Psoas muscle (tissue), 8 donors: Measurements from ENCODE around the gene PHRF1. TPM values are rescaled to one million over a fixed set of nuclear protein-coding genes. Genes with fewer than 3 reads are reported as not detected.

Source experiments
- ATAC-seq, 4 donors: fragments of 200-7000 bp; cut with Tn5 transposase; one replicate each; pipeline ENCODE4 v1.9.1; 2020; ENCODE audit warnings: moderate library complexity in 3 of 4, mild to moderate bottlenecking in 2 of 4
- DNase-seq, 2 donors: peaks; one replicate each; pipeline ENCODE4 v3.0.0-alpha.2; 2020
- H3K27ac ChIP-seq: fragments of 200-600 bp; one replicate; pipeline ENCODE4 v1.8.0; 2022
- H3K27me3 ChIP-seq, 3 donors: fragments of 200-600 bp in 1 of 3; one replicate each; pipeline versions ENCODE4 v1.6.1 to v1.8.0; 2013 to 2022; ENCODE audit warnings: low read length in 2 of 3, mild to moderate bottlenecking in 2 of 3, moderate library complexity in 1 of 3; ENCODE audit not compliant: insufficient read depth in 3 of 3
- H3K36me3 ChIP-seq, 2 donors: fragments of 200-600 bp in 1 of 2; one replicate each; pipeline versions ENCODE4 v1.6.1 to v1.8.0; 2013 to 2022; ENCODE audit warnings: low read depth in 1 of 2, mild to moderate bottlenecking in 1 of 2, moderate library complexity in 1 of 2; ENCODE audit not compliant: insufficient read depth in 1 of 2
- H3K4me1 ChIP-seq: fragments of 200-600 bp; one replicate; pipeline ENCODE4 v1.8.0; 2022
- H3K4me3 ChIP-seq: fragments of 200-600 bp; one replicate; pipeline ENCODE4 v1.8.0; 2022; ENCODE audit warnings: mild to moderate bottlenecking
- H3K9me3 ChIP-seq: fragments of 200-600 bp; one replicate; pipeline ENCODE4 v1.8.0; 2022
- CTCF ChIP-seq: fragments of 200-600 bp; IDR thresholded peaks from one replicate; pipeline ENCODE4 v1.8.0; 2022; ENCODE audit warnings: antibody characterized with exemption
- WGBS, 3 donors: extraction: QIAGEN DNeasy Blood & Tissue Kit; methylation state at CpG; one replicate each; pipeline versions ENCODE4 v1.1.6 to v1.1.7; 2013; 5-methylcytosine and 5-hydroxymethylcytosine counted together
- intact Hi-C, 2 donors: fragments of 100-400 bp; cut with DNase I; formaldehyde crosslinking; loops; one replicate each; pipeline versions ENCODE4 v1.11.0 to v1.14.2; 2022
- polyA plus RNA-seq, 3 donors: library from polyadenylated mRNA; stranded (reverse); fragments of 200-250 nt; gene quantifications; one replicate each; pipeline ENCODE4 v1.2.3, GENCODE V29; 2013
- total RNA-seq, 4 donors: library from RNA; stranded (reverse); fragmentation: NEBNext Ultra II Directional in 2 of 4; extraction: Animal tissue kit (Norgen Biotek cat#: 25700) in 2 of 4; gene quantifications; one replicate each; pipeline versions ENCODE4 v1.2.1 to v1.2.4, GENCODE V29; 2021 to 2023
- donor health status: healthy with polysubstance abuse.
- donor health status: DM: no; HTN: no; CAD: no; lungs with moderate emphysema.
- donor health status: Bipolar disorder and iron deficiency.
- donor health status: healthy.
- donor health status: DM: yes; HTN: yes; CAD: no.
- donor health status: DM: no; HTN: no; CAD: no.
- donor health status: DM: no; HTN: no; CAD: no.
- donor health status: DM: yes; HTN: yes; CAD: no.

PHRF1 gene
- total and polyA plus RNA-seq, 7 donors = 11.7 to 31.2 (median 19.8) TPM

GRCh38 chr11:529728-530411 lies 46.4 kb upstream of the PHRF1 start:
- Histone ChIP-seq H3K9me3 (no peaks in the 10 kb centered on the region), H3K4me1 (peaks cover 28% of the 10 kb centered on the region)
- intact Hi-C loops = no loop called here

GRCh38 chr11:530960-531831 lies 45.1 kb upstream of the PHRF1 start:
- DNase-seq = no peak
- WGBS, 3 donors = 83 to 88% (median 86%) methylated on average over 23 to 28 of the region's 28 CpGs
- Histone ChIP-seq H3K27me3 (no peaks in the 10 kb centered on the region), H3K9me3 (no peaks in the 10 kb centered on the region), H3K4me3 (no peak overlapping the region), H3K4me1 (peaks cover 32% of the 10 kb centered on the region), H3K27ac (no peak overlapping the region), H3K36me3 (peaks cover 0 to 29% of the 10 kb centered on the region in 2 donors)
- intact Hi-C loops = no loop called here
- ATAC-seq = no peak
- no peak for TF ChIP-seq CTCF

More at GRCh38 chr11:529728-530411, 46.4 kb upstream of the PHRF1 start:
- no peaks in the 10 kb centered on the region for H3K27me3 ChIP-seq
- DNase-seq = peak in 1 of 2 donors; percentile 49
- 82 to 83% (median 83%) methylated on average over 18 of the region's 18 CpGs for WGBS, 3 donors
- H3K36me3 ChIP-seq = peaks cover 0 to 29% of the 10 kb centered on the region in 2 donors
- TF ChIP-seq CTCF = no peak
- no peak overlapping the region for H3K4me3 ChIP-seq
- ATAC-seq = no peak
- no peak overlapping the region for H3K27ac ChIP-seq

- H3K27me3 ChIP-seq = peaks cover 0 to 1% (median 0%) of the 10 kb centered on the region in 3 donors
- no peak for ATAC-seq
- TF ChIP-seq CTCF = no peak
- WGBS, 3 donors = 78 to 81% (median 80%) methylated on average over 18 of the region's 18 CpGs
- no peaks in the 10 kb centered on the region for H3K9me3 ChIP-seq
- no peak overlapping the region for H3K4me3 ChIP-seq
- intact Hi-C loops = no loop called here
- H3K36me3 ChIP-seq = peaks cover 0 to 29% of the 10 kb centered on the region in 2 donors
- DNase-seq = peak in 1 of 2 donors; percentile 44
- peaks cover 35% of the 10 kb centered on the region for H3K4me1 ChIP-seq
- H3K27ac ChIP-seq = no peak overlapping the region
These were observed 44.2 kb upstream of the PHRF1 start for GRCh38 chr11:531919-532526.

GRCh38 chr11:532527-532985 lies 43.7 kb upstream of the PHRF1 start:
- no peak overlapping the region for H3K4me3 ChIP-seq
- peaks cover 0 to 7% (median 0%) of the 10 kb centered on the region in 3 donors for H3K27me3 ChIP-seq
- WGBS, 3 donors = 74 to 84% (median 82%) methylated on average over 22 to 23 of the region's 23 CpGs
- ATAC-seq (no peak), DNase-seq (peak in 1 of 2 donors; percentile 52)
- no peak overlapping the region for H3K27ac ChIP-seq
- no peak for TF ChIP-seq CTCF
- H3K36me3 ChIP-seq = peaks cover 0 to 29% of the 10 kb centered on the region in 2 donors
- intact Hi-C loops = no loop called here
- no peaks in the 10 kb centered on the region for H3K9me3 ChIP-seq
- H3K4me1 ChIP-seq = peaks cover 40% of the 10 kb centered on the region
